Measurements from ENCODE around the gene MYH11.

GRCh38 chr16:15742716-15743115 lies 114.1 kb downstream of the MYH11 start:
- TF ChIP-seq CTCF (conservative IDR thresholded peaks at IDR 0.05; ENCODE audit: low read depth, low read length) (no peak), EZH2 (IDR thresholded peaks at IDR 0.05; ENCODE audit: borderline replicate concordance, low read depth, low read length, poor library complexity, severe bottlenecking) (no peak)

Measured in A673 (cell line).